ENCODE data around the gene TIMP3. TPM values are rescaled to one million over a fixed set of nuclear protein-coding genes. Genes with fewer than 3 reads are reported as not detected.

The TIMP3 gene
- polyA plus RNA-seq, 1 of the 3 experiments (the other 2 are of a cell fraction) = 26.1 TPM

- no peaks in the 10 kb centered on the region for H3K36me3 ChIP-seq (replicated peaks in 1 of 2; ENCODE audit: control insufficient read depth in 1 of 2, insufficient read depth in 2 of 2, low read length in 1 of 2)
- POLR2A ChIA-PET = no interaction called here
- CTCF ChIA-PET = interaction anchor here (0.7 to 3.4 kb wide), 13 partner anchors 9 to 308 kb away, joined by 3 to 17 read pairs (median 4); no protein-coding TSS in a partner anchor
- no peaks in the 10 kb centered on the region for H3K9me3 ChIP-seq
- no peak for DNase-seq
- H3K4me2 ChIP-seq = no peak overlapping the region
- no peak overlapping the region for H2AFZ ChIP-seq (ENCODE audit: low read depth)
- H3F3A ChIP-seq (replicated peaks; ENCODE audit: insufficient read depth) = no peaks in the 10 kb centered on the region
- TF ChIP-seq RXRA (IDR thresholded peaks at IDR 0.05; ENCODE audit: borderline replicate concordance, low read depth) (no peak), PBX3 (IDR thresholded peaks at IDR 0.05) (no peak), FOXM1 (IDR thresholded peaks at IDR 0.05; ENCODE audit: low read depth) (no peak), RAD21 (IDR thresholded peaks at IDR 0.05; ENCODE audit: low read length) (no peak), RCOR1 (IDR thresholded peaks at IDR 0.05; ENCODE audit: low read length) (no peak), ELF1 (IDR thresholded peaks at IDR 0.05) (no peak), CTCF (IDR thresholded peaks at IDR 0.05) (no peak), MEF2A (IDR thresholded peaks at IDR 0.05; ENCODE audit: borderline replicate concordance, low read depth) (no peak), FOXJ3 (CRISPR knock-in tag; IDR thresholded peaks at IDR 0.05) (no peak)
- H3K79me2 ChIP-seq (ENCODE audit: insufficient read depth) = no peaks in the 10 kb centered on the region
- peaks cover 0 to 20% of the 10 kb centered on the region in 2 experiments; a peak in 1 of 4 replicates for H3K4me1 ChIP-seq (ENCODE audit: control insufficient read depth in 1 of 2, insufficient read depth in 2 of 2, low read depth in 1 of 2, low read length in 1 of 2)
- H4K20me1 ChIP-seq (ENCODE audit: insufficient read depth) = peaks cover 3% of the 10 kb centered on the region; the same call in 1 of the 2 replicates
- no peak overlapping the region for H3K27ac ChIP-seq (ENCODE audit: low read depth in 2 of 2, low read length in 1 of 2)
- H3K4me3 ChIP-seq (ENCODE audit: low read depth in 2 of 2, low read length in 1 of 2) = no peak overlapping the region
- H3K9ac ChIP-seq = no peak overlapping the region
- no peaks in the 10 kb centered on the region for H3K9me2 ChIP-seq
- no peaks in the 10 kb centered on the region for H3K27me3 ChIP-seq (ENCODE audit: insufficient read depth)
- 70% methylated on average over 9 of the region's 9 CpGs for WGBS (ENCODE audit: low lambda C conversion rate)
Observed at GRCh38 chr22:32837142-32837541, 35.6 kb downstream of the TIMP3 start.

- WGBS (ENCODE audit: low lambda C conversion rate) = 69% methylated on average over 4 of the region's 4 CpGs
- peaks cover 0 to 20% of the 10 kb centered on the region in 2 experiments; a peak in 1 of 4 replicates for H3K4me1 ChIP-seq (ENCODE audit: control insufficient read depth in 1 of 2, insufficient read depth in 2 of 2, low read depth in 1 of 2, low read length in 1 of 2)
- no peaks in the 10 kb centered on the region for H3F3A ChIP-seq (replicated peaks; ENCODE audit: insufficient read depth)
- no peak for DNase-seq
- H3K79me2 ChIP-seq (ENCODE audit: insufficient read depth) = no peaks in the 10 kb centered on the region
- no peaks in the 10 kb centered on the region for H3K9me2 ChIP-seq
- TF ChIP-seq GATA2 (CRISPR knock-in tag; IDR thresholded peaks at IDR 0.05) (no peak), ZBTB33 (IDR thresholded peaks at IDR 0.05; ENCODE audit: borderline replicate concordance, low read depth) (no peak), NFIC (IDR thresholded peaks at IDR 0.05; ENCODE audit: borderline replicate concordance) (no peak), NRF1 (IDR thresholded peaks at IDR 0.05; ENCODE audit: low read depth, low read length) (no peak), SMC3 (IDR thresholded peaks at IDR 0.05; ENCODE audit: low read depth, low read length) (no peak), EZH2phosphoT487 (IDR thresholded peaks at IDR 0.05; ENCODE audit: borderline replicate concordance, low read depth) (no peak), CTCF (IDR thresholded peaks at IDR 0.05) (no peak), RXRA (IDR thresholded peaks at IDR 0.05; ENCODE audit: borderline replicate concordance, low read depth) (no peak), FOXJ3 (CRISPR knock-in tag; IDR thresholded peaks at IDR 0.05) (no peak), USF1 (IDR thresholded peaks at IDR 0.05; ENCODE audit: borderline replicate concordance, low read depth) (no peak), GABPA (IDR thresholded peaks at IDR 0.05; ENCODE audit: low read depth) (no peak)
- POLR2A ChIA-PET = no interaction called here
- peaks cover 4% of the 10 kb centered on the region; the same call in 1 of the 2 replicates for H4K20me1 ChIP-seq (ENCODE audit: insufficient read depth)
- no peak overlapping the region for H3K4me3 ChIP-seq (ENCODE audit: low read depth in 2 of 2, low read length in 1 of 2)
- H2AFZ ChIP-seq (ENCODE audit: low read depth) = no peak overlapping the region
- H3K36me3 ChIP-seq (replicated peaks in 1 of 2; ENCODE audit: control insufficient read depth in 1 of 2, insufficient read depth in 2 of 2, low read length in 1 of 2) = no peaks in the 10 kb centered on the region
- H3K9ac ChIP-seq = no peak overlapping the region
- CTCF ChIA-PET = interaction anchor here (1.0 to 3.4 kb wide), 3 partner anchors 20 to 308 kb away, joined by 3 to 17 read pairs (median 4); no protein-coding TSS in a partner anchor
- no peak overlapping the region for H3K27ac ChIP-seq (ENCODE audit: low read depth in 2 of 2, low read length in 1 of 2)
- no peaks in the 10 kb centered on the region for H3K9me3 ChIP-seq
- H3K4me2 ChIP-seq = no peak overlapping the region
- H3K27me3 ChIP-seq (ENCODE audit: insufficient read depth) = no peaks in the 10 kb centered on the region
Observed at GRCh38 chr22:32837803-32838202, 36.3 kb downstream of the TIMP3 start.

Measured in SK-N-SH (cell line).